Stomach (tissue), 9 donors: ENCODE data around the gene FGF12. TPM values are rescaled to one million over a fixed set of nuclear protein-coding genes. Genes with fewer than 3 reads are reported as not detected.

Experiments used
- DNase-seq, 2 donors: peaks; one replicate each; pipeline versions ENCODE4 v3.0.0 to v3.0.0-alpha.2; 2013 to 2019
- H3K27ac ChIP-seq, 5 donors: fragments of 200-600 bp in 4 of 5; sonication (generic) in 4 of 5; one replicate each; pipeline ENCODE4 v1.5.1; 2013 to 2019; ENCODE audit warnings: mild to moderate bottlenecking in 1 of 5, moderate library complexity in 1 of 5
- H3K27me3 ChIP-seq, 3 donors: fragments of 200-600 bp; sonication (generic); one replicate each; pipeline ENCODE4 v1.5.1; 2017 to 2019; ENCODE audit warnings: mixed run types in 1 of 3
- H3K36me3 ChIP-seq, 4 donors: fragments of 200-600 bp; sonication (generic); 1 replicate in 3 of 4; 2 replicates in 1 of 4; pipeline ENCODE4 v1.5.1; 2016 to 2019
- H3K4me1 ChIP-seq, 4 donors: fragments of 200-600 bp; sonication (generic); one replicate each; pipeline ENCODE4 v1.5.1; 2016 to 2019
- H3K4me3 ChIP-seq, 4 donors: fragments of 200-600 bp; sonication (generic) in 3 of 4; one replicate each; pipeline ENCODE4 v1.5.1; 2016 to 2019; ENCODE audit warnings: mild to moderate bottlenecking in 1 of 4
- H3K9me3 ChIP-seq, 4 donors: fragments of 200-600 bp; sonication (generic); one replicate each; pipeline ENCODE4 v1.5.1; 2016 to 2019
- CTCF ChIP-seq, 7 experiments: fragments of 450-650 bp in 4 of 7; fragments of 200-600 bp in 3 of 7; sonication (generic) in 3 of 7; IDR thresholded peaks; one replicate each; pipeline ENCODE4 v1.5.1; 2016 to 2019; ENCODE audit warnings: antibody characterized with exemption in 7 of 7, control low read depth in 2 of 7, mild to moderate bottlenecking in 1 of 7
- EP300 ChIP-seq: sonication (generic); formaldehyde crosslinking; IDR thresholded peaks from one replicate; pipeline ENCODE4 v1.6.1; 2017; ENCODE audit warnings: antibody characterized with exemption
- POLR2A ChIP-seq, 4 donors: fragments of 450-650 bp; IDR thresholded peaks; one replicate each; pipeline ENCODE4 v1.6.1; 2016; ENCODE audit warnings: antibody characterized with exemption in 4 of 4, control low read depth in 2 of 4, mild to moderate bottlenecking in 1 of 4, moderate library complexity in 1 of 4
- POLR2AphosphoS5 ChIP-seq, 3 donors: sonication (generic); formaldehyde crosslinking; IDR thresholded peaks; one replicate each; pipeline ENCODE4 v1.6.1; 2016; ENCODE audit warnings: antibody characterized with exemption in 3 of 3
- WGBS, 5 donors: extraction: QIAGEN DNeasy Blood & Tissue Kit in 3 of 5; methylation state at CpG; one replicate each; pipeline versions ENCODE4 v1.1.5 to v1.1.7; 2013 to 2018; 5-methylcytosine and 5-hydroxymethylcytosine counted together
- intact Hi-C: fragments of 100-400 bp; cut with DNase I; formaldehyde crosslinking; loops from one replicate; pipeline ENCODE4 v1.15.1; 2023; ENCODE audit warnings: low total_unique reads
- polyA plus RNA-seq, 3 donors: library from polyadenylated mRNA; stranded (reverse); fragments of 200-250 nt; gene quantifications; one replicate each; pipeline ENCODE4 v1.2.3, GENCODE V29; 2013
- total RNA-seq, 5 donors: library from RNA; depleted of rRNA; stranded (reverse); fragments of >200 nt; gene quantifications; one replicate each; pipeline versions ENCODE4 v1.1.0 to v1.2.3, GENCODE V29; 2014 to 2016
- donor health status: healthy with polysubstance abuse.
- donor health status: Bipolar disorder and iron deficiency.
- donor health status: healthy.

Gene FGF12
- total and polyA plus RNA-seq, 8 donors, result 0.45 to 5.0 (median 0.88) TPM; not detected in 1

DNA sequence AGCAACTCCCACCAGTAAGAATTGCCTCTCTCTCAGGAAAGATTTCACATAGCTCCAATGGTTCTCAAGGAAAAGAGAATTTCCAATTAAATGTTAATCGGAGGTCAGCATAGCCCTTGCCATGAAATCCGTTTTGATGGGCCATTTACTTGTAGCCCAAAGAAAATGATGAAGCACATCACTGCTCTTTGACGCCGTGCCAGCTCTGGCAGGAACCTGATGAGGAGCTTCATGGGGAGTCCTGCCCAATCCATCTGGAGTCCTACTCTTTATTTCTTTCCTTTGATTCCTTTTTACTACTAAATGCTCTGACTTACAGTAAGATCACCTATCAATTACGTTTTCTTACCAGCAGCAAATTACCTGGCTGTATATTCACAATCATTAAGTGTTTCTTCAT, 84.7 kb downstream of the FGF12 start:
- no peak for DNase-seq
- 74 to 84% (median 78%) methylated on average over 5 of the region's 5 CpGs for WGBS, 5 donors
- Histone ChIP-seq H3K27ac (no peak overlapping the region), H3K4me1 (no peaks in the 10 kb centered on the region), H3K4me3 (no peak overlapping the region), H3K27me3 (no peaks in the 10 kb centered on the region), H3K9me3 (no peaks in the 10 kb centered on the region), H3K36me3 (no peaks in the 10 kb centered on the region)
- intact Hi-C loops, result no loop called here
- no peak for TF ChIP-seq POLR2A (IDR thresholded peaks at IDR 0.05)
- no peak for TF ChIP-seq POLR2AphosphoS5 (IDR thresholded peaks at IDR 0.05)
- TF ChIP-seq CTCF (IDR thresholded peaks at IDR 0.05), result no peak
- TF ChIP-seq EP300, result no peak

DNA sequence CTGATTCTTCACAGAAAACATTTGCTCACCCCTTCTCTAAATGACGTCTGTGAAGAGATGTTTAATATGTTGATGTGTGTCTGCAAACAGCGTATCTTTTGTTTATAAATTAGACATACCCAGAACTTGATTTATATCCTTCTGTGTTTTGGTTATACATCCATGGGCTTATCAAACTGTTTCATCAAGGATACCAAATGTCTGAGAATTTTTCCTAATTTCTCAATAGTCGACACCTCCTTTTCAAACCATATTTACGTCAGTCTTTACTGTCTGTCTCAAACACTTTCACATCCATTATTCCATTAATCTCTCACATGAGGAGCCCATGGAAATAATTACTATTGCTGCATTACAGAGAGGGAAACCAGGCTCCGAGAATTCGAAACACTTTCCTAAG, 85.4 kb downstream of the FGF12 start:
- no peaks in the 10 kb centered on the region for H3K36me3 ChIP-seq
- WGBS, 5 donors, result 63 to 80% (median 65%) methylated on average over 6 of the region's 6 CpGs
- no peak overlapping the region for H3K4me3 ChIP-seq
- DNase-seq, result no peak
- TF ChIP-seq CTCF (IDR thresholded peaks at IDR 0.05) (no peak), EP300 (no peak), POLR2A (IDR thresholded peaks at IDR 0.05) (no peak), POLR2AphosphoS5 (IDR thresholded peaks at IDR 0.05) (no peak)
- no peaks in the 10 kb centered on the region for H3K9me3 ChIP-seq
- intact Hi-C loops, result no loop called here
- no peaks in the 10 kb centered on the region for H3K27me3 ChIP-seq
- no peak overlapping the region for H3K27ac ChIP-seq
- no peaks in the 10 kb centered on the region for H3K4me1 ChIP-seq

GRCh38 chr3:192639987-192640386, 87.4 kb downstream of the FGF12 start:
- Histone ChIP-seq H3K27ac (no peak overlapping the region), H3K27me3 (no peaks in the 10 kb centered on the region), H3K4me1 (no peaks in the 10 kb centered on the region), H3K9me3 (no peaks in the 10 kb centered on the region), H3K36me3 (no peaks in the 10 kb centered on the region), H3K4me3 (no peak overlapping the region)
- DNase-seq, result no peak
- intact Hi-C loops, result no loop called here
- WGBS, 5 donors, result 75 to 84% (median 77%) methylated on average over 2 of the region's 2 CpGs
- TF ChIP-seq POLR2AphosphoS5 (IDR thresholded peaks at IDR 0.05), result no peak
- no peak for TF ChIP-seq CTCF (IDR thresholded peaks at IDR 0.05)
- no peak for TF ChIP-seq POLR2A (IDR thresholded peaks at IDR 0.05)
- no peak for TF ChIP-seq EP300

- 67 to 89% (median 74%) methylated on average over 1 of the region's 1 CpG for WGBS, 5 donors
- Histone ChIP-seq H3K9me3 (no peaks in the 10 kb centered on the region), H3K4me3 (no peak overlapping the region), H3K27ac (no peak overlapping the region), H3K36me3 (no peaks in the 10 kb centered on the region), H3K27me3 (no peaks in the 10 kb centered on the region), H3K4me1 (no peaks in the 10 kb centered on the region)
- no peak for DNase-seq
- intact Hi-C loops, result no loop called here
- no peak for TF ChIP-seq POLR2AphosphoS5 (IDR thresholded peaks at IDR 0.05)
- TF ChIP-seq EP300, result no peak
- TF ChIP-seq CTCF (IDR thresholded peaks at IDR 0.05), result no peak
- TF ChIP-seq POLR2A (IDR thresholded peaks at IDR 0.05), result no peak
Measured at GRCh38 chr3:192637803-192638202, 89.5 kb downstream of the FGF12 start.
